ENCODE data around the gene LCE2A.
"Not testable (repeated sequence)": the region's sequence is repeated elsewhere in the genome, so short reads cannot be mapped to it uniquely, and the experiment has no call there.

Gene LCE2A, protein sequence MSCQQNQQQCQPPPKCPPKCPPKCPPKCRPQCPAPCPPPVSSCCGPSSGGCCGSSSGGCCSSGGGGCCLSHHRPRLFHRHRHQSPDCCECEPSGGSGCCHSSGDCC

DNA sequence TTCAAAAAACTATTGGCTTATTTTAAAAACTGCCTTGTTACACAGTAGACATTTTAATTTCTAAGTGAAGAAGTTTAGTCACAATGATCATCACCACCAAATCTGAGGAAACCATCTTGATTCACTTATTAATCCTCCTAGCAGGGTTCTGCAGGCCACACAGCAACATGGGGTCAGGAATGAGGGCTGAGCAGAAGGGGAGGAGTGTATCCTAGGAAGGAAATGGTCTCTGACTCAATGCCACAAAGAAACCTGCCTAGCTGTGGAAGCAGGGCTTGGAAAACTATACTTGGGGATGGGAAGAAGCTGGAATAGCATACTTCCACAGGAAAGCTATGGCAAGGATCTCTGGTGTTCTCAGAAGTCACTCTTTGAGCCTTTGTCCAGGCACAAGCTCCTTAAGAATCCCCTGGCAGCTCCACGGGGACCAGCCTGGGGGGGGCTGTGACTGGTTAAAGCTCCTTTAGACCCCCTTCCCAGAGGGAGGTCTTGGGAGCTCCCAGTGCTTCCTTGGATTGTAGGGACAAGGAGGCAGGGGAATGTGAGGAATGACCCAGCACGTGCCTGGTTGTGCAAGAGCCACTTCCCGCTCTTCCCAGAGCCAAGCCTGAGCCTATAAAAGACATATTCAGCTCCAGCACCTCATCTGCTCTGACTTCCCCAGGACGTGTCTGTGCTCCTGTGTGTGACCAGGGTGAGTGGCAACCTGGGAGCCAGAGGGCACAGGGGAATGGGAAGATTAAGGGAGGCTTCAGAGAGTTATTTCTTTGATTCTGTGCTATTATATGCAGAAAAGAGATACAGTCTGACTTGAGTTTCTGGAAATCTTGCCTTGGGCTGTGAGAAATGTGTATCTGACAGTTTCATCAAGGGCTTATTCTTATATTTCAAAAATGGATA lies at the start of gene LCE2A:
LCE2A (plus strand) TSS at position 645 of the 900 bp plus-strand sequence. CDS start 557 bp downstream, outside the sequence.
- no peak for DNase-seq

DNA sequence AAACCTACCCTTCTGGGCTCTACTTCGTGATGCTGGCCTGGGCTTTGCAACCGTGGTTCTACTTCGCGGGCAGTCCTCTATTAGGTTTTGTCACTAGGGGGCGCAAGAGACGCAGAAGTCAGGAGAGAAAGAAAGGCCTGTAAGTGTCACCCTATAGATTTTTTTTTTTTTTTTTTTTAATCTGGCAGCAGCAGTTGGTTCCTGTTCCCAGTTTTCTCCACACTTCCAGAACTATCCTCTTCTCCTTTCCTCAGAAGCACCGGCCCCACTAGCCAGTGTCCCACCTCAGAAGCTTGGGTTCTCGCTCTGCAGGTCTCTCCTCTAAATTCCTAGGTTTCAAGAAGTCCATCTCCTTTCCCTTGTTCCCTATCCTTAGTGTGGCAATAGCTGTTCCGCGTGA lies 44.0 kb upstream of the LCE2A start:
- DNase-seq, result peak; percentile 59 to 61

DNA sequence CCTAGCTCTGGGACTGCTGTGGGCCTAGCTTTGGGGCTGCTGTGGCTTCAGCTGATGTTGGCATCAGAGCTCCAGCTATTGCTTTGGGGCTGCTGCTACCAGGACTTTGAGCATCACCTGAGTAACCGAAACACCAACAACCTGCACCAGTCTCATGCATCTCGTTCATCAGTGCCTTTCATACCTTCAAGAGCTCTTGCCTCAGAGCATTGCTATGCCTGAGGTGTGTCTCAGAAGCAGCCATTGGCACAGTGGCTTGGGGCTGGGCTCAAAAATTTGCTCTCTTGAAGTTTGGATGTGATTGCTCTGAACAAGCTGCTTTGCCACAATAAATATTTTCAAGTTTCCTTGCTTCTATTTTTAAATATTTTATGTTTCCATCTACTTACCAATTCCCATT lies 41.7 kb upstream of the LCE2A start:
- no peak for DNase-seq

DNA sequence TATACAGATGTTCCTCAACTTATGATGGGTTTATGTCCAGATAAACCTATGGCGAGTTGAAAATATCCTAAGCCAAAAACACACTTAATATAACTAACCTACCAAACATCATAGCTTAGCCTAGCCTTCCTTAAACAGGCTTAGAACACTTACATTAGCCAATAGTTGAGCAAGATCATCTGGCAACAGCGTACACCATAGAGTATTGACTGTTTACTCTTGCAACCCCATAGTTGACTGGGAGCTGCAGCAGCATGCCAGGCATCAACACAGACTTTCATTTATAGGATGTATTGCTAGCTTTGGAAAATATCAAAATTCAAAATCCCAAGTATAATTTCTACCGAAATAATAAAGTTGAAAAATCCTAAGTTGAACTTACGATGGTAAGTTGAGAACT lies 40.5 kb upstream of the LCE2A start:
- no peak for DNase-seq

DNA sequence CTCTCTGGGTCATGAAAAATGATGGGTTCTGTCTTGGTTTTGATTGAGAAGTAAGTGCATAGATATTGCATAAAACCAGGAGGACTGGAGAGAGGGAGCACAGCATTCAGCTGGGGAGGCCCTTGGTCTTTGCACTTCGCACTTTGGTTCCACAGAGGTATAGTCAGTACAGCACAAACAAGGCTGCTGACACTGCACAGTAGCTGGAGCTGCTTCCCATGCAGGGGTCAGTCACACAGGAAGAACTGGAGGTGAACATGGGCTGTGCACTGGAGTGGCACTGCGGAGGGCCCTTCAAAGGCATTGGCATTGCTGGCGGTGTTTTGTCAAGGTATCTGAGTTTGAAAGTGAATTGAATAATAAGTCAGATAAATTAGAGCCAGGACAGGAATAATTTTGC lies 39.5 kb upstream of the LCE2A start:
- no peak for DNase-seq

DNA sequence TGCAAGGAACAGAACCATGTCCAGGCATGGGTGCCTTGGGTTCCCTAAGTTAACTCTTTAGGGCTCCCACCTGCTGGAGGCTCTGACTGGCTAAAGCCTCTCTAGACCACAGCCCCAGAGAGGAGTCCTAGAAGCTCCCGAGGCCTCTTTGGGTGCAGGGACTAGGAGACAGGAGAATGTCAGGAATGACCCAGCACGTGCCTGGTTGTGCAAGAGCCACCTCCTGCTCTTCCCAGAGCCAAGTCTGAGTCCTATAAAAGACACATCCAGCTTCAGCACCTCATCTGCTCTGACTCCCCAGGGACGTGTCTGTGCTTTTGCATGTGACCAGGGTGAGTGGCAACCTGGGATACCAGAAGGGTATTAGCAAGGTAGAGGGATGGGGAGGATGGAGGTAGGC lies 35.0 kb upstream of the LCE2A start, which contains the start of gene LCE2D:
LCE2D (plus strand) TSS at position 283 of the 400 bp plus-strand sequence. CDS start 726 bp downstream, outside the sequence.
- DNase-seq, result no peak

DNA sequence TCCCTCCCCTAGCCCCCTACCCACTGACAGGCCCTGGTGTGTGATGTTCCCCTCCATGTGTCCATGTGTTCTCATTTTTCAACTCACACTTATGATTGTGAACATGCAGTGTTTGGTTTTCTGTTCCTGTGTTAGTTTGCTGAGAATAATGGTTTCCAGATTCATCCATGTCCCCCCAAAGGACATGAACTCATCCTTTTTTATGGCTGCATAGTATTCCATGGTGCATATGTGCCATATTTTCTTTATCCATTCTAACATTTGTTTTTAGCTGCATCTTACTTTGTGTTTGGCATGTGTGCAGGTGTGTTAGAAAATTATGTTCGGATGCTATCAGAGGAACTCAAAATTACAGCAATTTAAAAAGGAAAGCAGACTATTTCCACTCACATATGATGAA lies 32.0 kb upstream of the LCE2A start:
- DNase-seq, result not testable (repeated sequence)

DNA sequence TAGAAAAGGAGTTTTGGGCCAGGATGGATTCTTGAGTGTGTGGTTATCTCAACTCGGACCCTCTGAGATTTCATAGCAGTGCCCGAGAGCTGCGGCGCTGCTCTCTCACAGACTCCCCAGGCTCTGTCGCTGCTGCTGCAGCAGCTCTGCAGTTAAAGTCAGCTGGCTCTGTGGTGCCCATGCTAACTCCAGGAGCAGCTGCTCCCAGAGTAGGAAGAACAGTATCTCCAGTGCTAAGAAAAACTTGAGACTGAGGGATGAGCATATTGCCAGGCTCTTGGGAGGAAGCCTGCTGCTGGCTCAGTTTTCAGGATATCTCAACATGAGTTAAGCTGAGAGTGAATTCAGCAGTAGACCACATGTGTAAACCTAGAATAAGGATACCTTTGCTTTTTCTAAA lies 30.5 kb upstream of the LCE2A start:
- no peak for DNase-seq

DNA sequence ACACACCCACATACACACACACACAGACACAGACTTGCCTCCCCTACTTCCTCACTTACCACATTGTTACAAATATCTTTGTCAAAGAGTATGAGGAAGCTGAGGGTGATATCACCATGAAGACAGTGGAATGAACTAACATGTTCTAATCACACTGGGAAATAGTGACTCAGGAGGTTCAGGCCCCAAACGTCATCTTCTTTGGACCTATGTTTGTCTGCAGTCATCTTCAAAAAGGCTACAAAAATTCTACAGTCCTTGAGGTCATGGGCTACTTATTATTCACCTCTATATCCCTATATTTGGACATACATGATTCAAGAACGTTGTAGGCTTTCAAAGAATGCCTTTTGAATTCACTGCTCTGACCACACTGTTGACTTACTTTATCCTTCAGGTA lies 25.1 kb upstream of the LCE2A start:
- DNase-seq, result no peak

DNA sequence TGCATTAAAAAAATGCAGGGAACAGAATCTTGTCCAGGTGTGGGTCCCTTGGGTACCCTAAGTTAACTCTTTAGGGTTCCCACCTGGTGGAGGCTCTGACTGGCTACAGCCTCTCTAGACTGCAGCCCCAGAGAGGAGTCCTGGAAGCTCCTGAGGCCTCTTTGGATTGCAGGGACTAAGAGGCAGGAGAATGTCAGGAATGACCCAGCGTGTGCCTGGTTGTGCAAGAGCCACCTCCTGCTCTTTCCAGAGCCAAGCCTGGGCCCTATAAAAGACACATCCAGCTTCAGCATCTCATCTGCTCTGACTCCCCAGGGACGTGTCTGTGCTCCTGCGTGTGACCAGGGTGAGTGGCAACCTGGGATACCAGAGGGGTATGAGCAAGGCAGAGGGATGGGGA lies 23.2 kb upstream of the LCE2A start, which contains the start of gene LCE2C:
LCE2C (plus strand) TSS at position 297 of the 400 bp plus-strand sequence. CDS start 737 bp downstream, outside the sequence.
- DNase-seq, result not testable (repeated sequence)

DNA sequence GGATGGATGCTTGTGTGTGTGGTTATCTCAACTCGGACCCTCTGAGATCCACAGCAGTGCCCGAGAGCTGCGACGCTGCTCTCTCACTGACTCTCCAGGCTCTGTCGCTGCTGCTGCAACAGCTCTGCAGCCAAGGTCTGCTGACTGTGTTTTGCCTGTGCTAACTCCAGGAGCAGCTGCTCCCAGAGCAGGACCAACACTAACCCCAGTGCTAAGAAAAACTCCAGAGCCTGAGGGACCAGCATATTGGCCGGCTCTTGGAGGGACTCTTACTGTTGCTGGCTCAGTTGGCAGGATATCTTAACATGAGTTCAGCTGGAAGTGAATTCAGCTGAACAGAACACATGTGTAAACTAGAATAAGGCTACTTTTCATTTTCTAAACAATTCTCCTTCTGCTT lies 18.7 kb upstream of the LCE2A start:
- no peak for DNase-seq

DNA sequence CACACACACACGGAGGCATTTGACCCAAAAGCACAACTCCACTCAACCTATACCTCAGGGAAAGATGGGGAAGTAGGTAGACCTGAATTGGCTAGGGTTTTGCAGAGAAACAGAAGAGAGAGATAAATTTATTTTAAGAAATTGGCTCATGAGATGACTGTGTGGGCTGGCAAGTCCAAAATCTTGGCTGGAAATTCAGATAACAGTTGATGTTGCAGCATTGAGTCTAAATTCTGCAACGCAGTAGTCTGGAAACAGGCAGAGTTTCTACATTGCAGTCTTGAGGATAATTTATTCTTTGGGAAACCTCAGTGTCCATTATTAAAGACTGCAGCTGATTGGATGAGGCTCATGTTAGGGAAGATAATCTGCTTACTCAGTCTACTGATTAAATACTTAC lies 16.5 kb upstream of the LCE2A start:
- no peak for DNase-seq

DNA sequence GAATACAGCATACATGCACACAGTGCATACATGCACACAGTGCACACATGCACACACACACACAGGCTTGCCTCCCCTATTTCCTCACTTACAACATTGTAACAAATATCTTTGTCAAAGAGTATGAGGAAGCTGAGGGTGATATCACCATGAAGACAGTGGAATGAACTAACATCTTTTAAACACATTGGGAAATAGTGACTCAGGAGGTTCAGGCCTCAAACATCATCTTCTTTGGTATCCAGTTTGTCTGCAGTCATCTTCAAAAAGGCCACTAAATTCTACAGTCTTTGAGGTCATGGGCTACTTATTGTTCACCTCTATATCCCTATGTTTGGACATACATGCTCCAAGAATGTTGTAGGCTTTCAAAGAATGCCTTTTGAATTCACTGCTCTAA lies 14.3 kb upstream of the LCE2A start:
- DNase-seq, result no peak

DNA sequence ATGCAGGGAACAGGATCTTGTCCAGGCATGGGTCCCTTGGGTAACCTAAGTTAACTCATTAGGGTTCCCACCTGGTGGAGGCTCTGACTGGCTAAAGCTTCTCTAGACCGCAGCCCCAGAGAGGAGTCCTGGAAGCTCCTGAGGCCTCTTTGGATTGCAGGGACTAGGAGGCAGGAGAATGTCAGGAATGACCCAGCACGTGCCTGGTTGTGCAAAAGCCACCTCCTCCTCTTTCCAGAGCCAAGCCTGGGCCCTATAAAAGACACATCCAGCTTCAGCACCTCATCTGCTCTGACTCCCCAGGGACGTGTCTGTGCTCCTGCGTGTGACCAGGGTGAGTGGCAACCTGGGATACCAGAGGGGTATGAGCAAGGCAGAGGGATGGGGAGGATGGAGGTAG lies 12.3 kb upstream of the LCE2A start, which contains the start of gene LCE2B:
LCE2B (plus strand) TSS at position 301 of the 400 bp plus-strand sequence. CDS start 721 bp downstream, outside the sequence.
- DNase-seq, result not testable (repeated sequence)

DNA sequence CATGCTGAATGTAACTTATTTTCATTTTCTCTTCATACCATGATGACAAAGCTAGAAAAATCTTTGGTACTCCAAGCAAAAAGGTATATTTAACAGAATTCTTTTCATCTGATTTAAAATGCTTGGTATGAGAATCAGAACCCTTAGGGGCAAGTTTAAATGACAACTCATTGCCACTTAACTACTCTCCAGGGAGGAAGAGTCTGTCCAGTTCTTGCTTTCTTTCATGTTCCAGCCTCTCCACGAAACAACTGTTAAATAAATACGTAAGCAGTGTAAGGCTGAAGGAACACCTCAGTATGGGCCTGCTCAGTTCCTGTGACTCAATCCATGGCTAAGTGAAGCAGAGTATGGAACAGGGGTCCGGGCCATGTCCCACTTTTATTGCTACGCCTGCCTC lies 1.6 kb downstream of the LCE2A start:
- no peak for DNase-seq

DNA sequence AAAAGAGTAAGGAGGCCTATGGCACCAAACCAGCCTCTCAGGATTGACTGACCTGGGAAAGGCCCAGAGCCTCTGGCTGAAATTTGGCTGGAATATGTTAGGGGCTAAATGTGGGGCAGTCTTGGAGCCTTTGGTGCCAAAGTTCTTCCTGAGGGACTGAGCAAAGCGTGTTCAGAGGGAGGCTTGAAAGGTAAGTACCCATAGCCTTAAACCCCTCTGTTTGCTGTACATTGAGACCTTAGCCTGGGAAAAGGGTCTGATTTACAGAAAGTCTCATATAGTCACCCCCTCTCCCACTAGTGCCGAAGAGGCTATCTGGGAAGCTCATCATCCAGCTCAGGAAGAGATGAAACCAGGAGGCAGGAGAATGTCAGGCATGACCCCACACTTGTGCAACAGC lies 9.7 kb downstream of the LCE2A start, which contains the start of gene LCE4A:
LCE4A (plus strand) TSS at position 301 of the 400 bp plus-strand sequence. CDS start 916 bp downstream, outside the sequence.
- DNase-seq, result no peak

DNA sequence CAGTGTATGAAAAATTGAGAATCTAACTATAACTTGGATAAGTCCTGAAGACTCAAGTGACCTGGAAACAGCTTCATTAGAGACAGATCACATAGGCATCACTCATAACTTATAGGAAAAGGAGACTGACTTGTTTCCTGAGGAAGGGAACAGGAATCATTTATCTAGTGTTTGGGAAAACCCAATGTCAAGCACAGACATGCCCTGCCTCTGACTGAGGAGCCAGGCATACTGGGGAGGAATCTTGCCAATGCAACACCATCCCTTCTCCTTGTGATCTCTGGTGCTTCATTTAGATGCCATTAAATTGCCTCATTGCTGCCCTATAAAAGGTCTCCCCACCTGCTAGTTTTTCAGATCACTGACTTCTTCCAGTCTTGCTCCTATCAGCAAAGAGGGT lies 20.1 kb downstream of the LCE2A start:
- no peak for DNase-seq

DNA sequence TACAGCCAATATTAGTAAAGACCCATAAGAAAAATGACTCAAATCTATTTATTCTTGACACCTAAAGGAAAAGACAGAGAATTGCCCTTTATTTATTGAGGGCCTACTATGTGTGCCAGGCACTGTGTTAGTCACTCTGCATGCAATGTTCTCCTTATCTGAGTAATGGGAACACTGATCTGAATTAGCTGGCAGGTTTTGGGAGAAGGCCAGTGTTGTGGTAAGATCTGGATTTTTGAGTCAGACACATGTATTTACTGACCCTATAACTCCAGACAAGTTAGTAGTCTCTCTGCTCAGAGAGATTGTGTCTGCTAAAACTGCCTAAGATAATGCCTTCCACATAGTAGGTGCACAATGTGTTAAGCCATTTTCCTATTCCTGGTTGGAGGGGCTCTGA lies 27.1 kb downstream of the LCE2A start:
- no peak for DNase-seq

DNA sequence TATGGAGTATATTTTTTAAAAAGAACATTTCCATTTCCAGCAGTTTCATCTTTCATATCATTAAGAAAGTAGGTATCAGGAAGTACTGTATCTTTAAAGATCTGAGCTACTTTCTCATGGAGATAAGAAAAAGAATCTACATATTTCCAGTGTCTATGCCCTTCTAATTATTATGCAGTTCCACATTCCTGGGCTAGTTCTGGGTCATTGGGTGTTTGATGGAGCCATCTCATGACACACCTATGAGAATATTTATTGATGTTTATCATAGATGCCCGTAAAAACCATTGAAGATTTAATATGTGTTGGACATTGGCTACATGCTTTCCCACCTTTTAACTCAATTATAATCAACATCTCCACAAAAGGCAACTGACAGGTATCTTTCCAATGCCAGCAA lies 30.8 kb downstream of the LCE2A start:
- no peak for DNase-seq

DNA sequence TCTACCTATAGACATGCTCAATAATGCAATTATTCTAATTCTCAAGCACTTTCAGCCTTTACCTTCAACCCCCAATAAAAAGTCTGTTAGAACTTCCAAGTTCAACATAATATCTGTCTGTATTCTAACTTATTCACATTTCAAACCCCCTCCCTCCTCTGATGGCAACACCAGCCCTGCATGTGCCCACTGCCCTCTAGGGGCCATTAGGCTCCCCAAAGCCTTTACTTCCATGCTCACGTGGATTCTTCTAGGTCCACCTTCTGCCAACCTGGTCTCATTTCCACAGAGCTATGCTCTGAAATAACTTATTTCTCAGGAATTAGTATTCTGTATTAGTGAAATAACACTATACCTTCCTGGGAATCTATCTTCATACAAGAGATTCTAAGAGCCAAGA lies 37.5 kb downstream of the LCE2A start:
- DNase-seq, result no peak

DNA sequence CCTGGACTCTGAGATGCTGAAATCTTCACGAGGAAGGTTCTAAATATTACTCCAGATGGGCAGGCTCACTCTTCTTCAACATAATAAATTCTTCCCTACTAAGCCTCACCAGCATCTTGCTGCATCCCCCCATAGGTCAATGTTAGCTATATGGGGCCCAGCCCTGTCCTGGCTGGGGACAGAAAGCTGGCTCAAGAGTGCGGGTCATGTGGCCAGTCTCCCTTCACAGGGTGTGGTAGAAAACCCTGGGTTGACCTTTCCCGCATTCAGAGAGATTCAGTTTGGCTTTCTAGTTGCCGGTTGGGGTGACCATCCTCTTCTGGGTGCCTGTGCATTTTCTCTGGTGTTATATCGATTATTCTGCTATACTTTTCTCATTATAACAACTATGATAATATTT lies 39.9 kb downstream of the LCE2A start:
- DNase-seq, result no peak

DNA sequence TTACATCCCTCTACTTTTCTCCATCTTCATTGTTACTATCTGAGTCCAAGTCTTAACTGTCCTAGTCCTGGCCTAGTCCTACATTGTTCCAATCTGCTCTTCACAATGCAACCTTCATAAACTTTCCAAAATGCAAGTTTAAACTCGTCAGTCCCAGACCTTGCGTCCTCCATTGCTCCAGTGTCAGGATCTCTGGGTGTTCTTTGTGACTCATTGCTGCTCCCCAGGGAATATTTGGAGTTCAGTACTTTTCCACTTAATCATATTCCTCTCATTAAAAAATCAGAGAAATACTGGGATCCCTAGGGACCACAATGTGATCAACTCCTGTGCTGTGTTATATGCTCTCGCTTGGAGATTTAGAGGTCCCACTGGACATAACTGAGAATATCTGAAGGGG lies 41.7 kb downstream of the LCE2A start:
- no peak for DNase-seq

DNA sequence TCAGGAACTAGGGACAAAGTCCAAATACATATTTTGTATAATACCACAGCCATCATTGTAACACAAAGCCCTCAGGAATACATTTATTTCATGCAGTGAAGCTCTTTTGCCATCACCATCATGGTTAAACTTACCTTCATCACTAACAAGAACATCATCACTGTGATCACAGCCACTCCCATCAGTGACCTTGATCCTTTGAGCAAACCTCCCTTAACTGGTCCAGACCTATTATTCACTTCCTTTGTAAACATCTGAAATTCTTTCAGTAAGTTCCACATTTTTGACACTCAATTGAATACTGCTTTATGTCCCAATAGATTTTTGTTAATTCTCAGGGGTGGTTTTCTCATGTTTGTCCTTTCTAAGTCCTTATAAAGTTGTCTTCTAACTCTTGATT lies 43.5 kb downstream of the LCE2A start:
- no peak for DNase-seq
